ENCODE data around the gene SLCO6A1. TPM values are rescaled to one million over a fixed set of nuclear protein-coding genes. Genes with fewer than 3 reads are reported as not detected.

Gene SLCO6A1
- polyA plus RNA-seq, 1 donor (not counting 4 experiments of a cell fraction or from before 2014, with no cell fraction given): not detected

GRCh38 chr5:102483736-102484135 is 15.1 kb downstream of the SLCO6A1 start:
- H2AFZ ChIP-seq (ENCODE audit: control insufficient read depth, low read length): no peak overlapping the region
- no peaks in the 10 kb centered on the region for H3K79me2 ChIP-seq (ENCODE audit: control insufficient read depth, insufficient read depth, low read length)
- dilution Hi-C loops (cut with MboI; ENCODE audit: extremely low pct_ligation_motif_present, low sequenced_read_pairs): no loop called here
- no peak for DNase-seq (ENCODE audit: low read depth, low spot score)
- H3K4me3 ChIP-seq (ENCODE audit: control insufficient read depth in 2 of 3, extremely low read depth in 1 of 3, insufficient read depth in 2 of 3, low read depth in 1 of 3, low read length in 3 of 3): no peak overlapping the region
- no peaks in the 10 kb centered on the region for H3K9me3 ChIP-seq (ENCODE audit: control insufficient read depth, low read depth, low read length)
- no peaks in the 10 kb centered on the region for H3K4me1 ChIP-seq (ENCODE audit: control insufficient read depth, extremely low read depth, insufficient read depth, low read length)
- H3K9ac ChIP-seq (ENCODE audit: control insufficient read depth, extremely low read depth, insufficient read depth, low read length): no peak overlapping the region
- no peak for FAIRE-seq
- no peaks in the 10 kb centered on the region for H4K20me1 ChIP-seq (ENCODE audit: control insufficient read depth, extremely low read depth, insufficient read depth, low read length)
- no peak overlapping the region for H3K27ac ChIP-seq (ENCODE audit: control insufficient read depth, insufficient read depth, low read length)
- no peaks in the 10 kb centered on the region for H3K27me3 ChIP-seq (ENCODE audit: control insufficient read depth, extremely low read depth, insufficient read depth, low read length)
- no peaks in the 10 kb centered on the region for H3K9me1 ChIP-seq (ENCODE audit: control insufficient read depth, extremely low read depth, insufficient read depth, low read length)
- TF ChIP-seq CTCF (optimal IDR thresholded peaks at IDR 0.05 in 1 of 3, IDR thresholded peaks at IDR 0.05 in 1 of 3, conservative IDR thresholded peaks at IDR 0.05 in 1 of 3; ENCODE audit: extremely low read depth in 1 of 3, insufficient read depth in 2 of 3, low read length in 3 of 3): no peak
- TF ChIP-seq EZH2 (IDR thresholded peaks at IDR 0.05; ENCODE audit: low read length): no peak
- H3K36me3 ChIP-seq (ENCODE audit: control insufficient read depth in 2 of 2, extremely low read depth in 1 of 2, insufficient read depth in 2 of 2, low read length in 2 of 2): no peaks in the 10 kb centered on the region
- no peak overlapping the region for H3K4me2 ChIP-seq (ENCODE audit: control insufficient read depth, extremely low read depth, insufficient read depth, low read depth, low read length)

GRCh38 chr5:102481054-102481715 is 17.6 kb downstream of the SLCO6A1 start:
- H3K27me3 ChIP-seq (ENCODE audit: control insufficient read depth, extremely low read depth, insufficient read depth, low read length): no peaks in the 10 kb centered on the region
- no peak overlapping the region for H3K27ac ChIP-seq (ENCODE audit: control insufficient read depth, insufficient read depth, low read length)
- no peaks in the 10 kb centered on the region for H3K9me1 ChIP-seq (ENCODE audit: control insufficient read depth, extremely low read depth, insufficient read depth, low read length)
- H3K36me3 ChIP-seq (ENCODE audit: control insufficient read depth in 2 of 2, extremely low read depth in 1 of 2, insufficient read depth in 2 of 2, low read length in 2 of 2): no peaks in the 10 kb centered on the region
- no peak overlapping the region for H3K4me3 ChIP-seq (ENCODE audit: control insufficient read depth in 2 of 3, extremely low read depth in 1 of 3, insufficient read depth in 2 of 3, low read depth in 1 of 3, low read length in 3 of 3)
- no peaks in the 10 kb centered on the region for H3K9me3 ChIP-seq (ENCODE audit: control insufficient read depth, low read depth, low read length)
- H3K79me2 ChIP-seq (ENCODE audit: control insufficient read depth, insufficient read depth, low read length): no peaks in the 10 kb centered on the region
- no peak overlapping the region for H3K4me2 ChIP-seq (ENCODE audit: control insufficient read depth, extremely low read depth, insufficient read depth, low read depth, low read length)
- TF ChIP-seq EZH2 (IDR thresholded peaks at IDR 0.05; ENCODE audit: low read length): no peak
- no peak for TF ChIP-seq CTCF (optimal IDR thresholded peaks at IDR 0.05 in 1 of 3, IDR thresholded peaks at IDR 0.05 in 1 of 3, conservative IDR thresholded peaks at IDR 0.05 in 1 of 3; ENCODE audit: extremely low read depth in 1 of 3, insufficient read depth in 2 of 3, low read length in 3 of 3)
- no peak overlapping the region for H2AFZ ChIP-seq (ENCODE audit: control insufficient read depth, low read length)
- H4K20me1 ChIP-seq (ENCODE audit: control insufficient read depth, extremely low read depth, insufficient read depth, low read length): no peaks in the 10 kb centered on the region
- DNase-seq (ENCODE audit: low read depth, low spot score) (no peak), FAIRE-seq (no peak)
- no peak overlapping the region for H3K9ac ChIP-seq (ENCODE audit: control insufficient read depth, extremely low read depth, insufficient read depth, low read length)
- no peaks in the 10 kb centered on the region for H3K4me1 ChIP-seq (ENCODE audit: control insufficient read depth, extremely low read depth, insufficient read depth, low read length)
- dilution Hi-C loops (cut with MboI; ENCODE audit: extremely low pct_ligation_motif_present, low sequenced_read_pairs): no loop called here

Data from keratinocyte (primary cell).